CD4-positive, alpha-beta T cell treated with Interleukin-17A for 4 hours (primary cell): Measurements from ENCODE around the gene PPP2R2C.

Experiments used
- DNase-seq: peaks from one replicate; pipeline ENCODE4 v3.0.0-alpha.2; 2020; ENCODE audit warnings: mixed read lengths

Gene PPP2R2C

GRCh38 chr4:6393544-6394475 is 78.6 kb downstream of the PPP2R2C start:
- no peak for DNase-seq

- DNase-seq = no peak
Measured at GRCh38 chr4:6393066-6393465, 79.3 kb downstream of the PPP2R2C start.

DNA sequence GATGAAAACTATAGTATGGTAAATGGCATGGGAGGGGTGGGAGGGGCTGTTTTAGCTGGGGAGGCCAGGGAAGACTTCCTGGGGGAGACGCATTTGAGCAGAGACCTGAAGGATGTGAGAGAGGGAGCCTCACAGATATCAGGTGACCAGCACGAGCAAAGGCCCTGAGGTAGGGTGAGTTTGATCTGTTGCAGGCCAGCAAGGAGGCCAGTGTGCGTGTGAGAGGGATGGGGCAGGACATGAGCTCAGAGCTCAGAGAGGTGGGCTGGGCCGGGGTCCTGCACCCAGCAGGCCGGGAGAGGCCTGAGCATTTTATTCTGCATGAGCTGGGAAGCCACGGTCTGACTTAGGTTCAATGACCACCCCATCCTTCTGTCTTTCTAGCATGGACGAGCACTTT is 80.0 kb downstream of the PPP2R2C start:
- DNase-seq = no peak

GRCh38 chr4:6391852-6392188 is 80.6 kb downstream of the PPP2R2C start:
- no peak for DNase-seq

DNA sequence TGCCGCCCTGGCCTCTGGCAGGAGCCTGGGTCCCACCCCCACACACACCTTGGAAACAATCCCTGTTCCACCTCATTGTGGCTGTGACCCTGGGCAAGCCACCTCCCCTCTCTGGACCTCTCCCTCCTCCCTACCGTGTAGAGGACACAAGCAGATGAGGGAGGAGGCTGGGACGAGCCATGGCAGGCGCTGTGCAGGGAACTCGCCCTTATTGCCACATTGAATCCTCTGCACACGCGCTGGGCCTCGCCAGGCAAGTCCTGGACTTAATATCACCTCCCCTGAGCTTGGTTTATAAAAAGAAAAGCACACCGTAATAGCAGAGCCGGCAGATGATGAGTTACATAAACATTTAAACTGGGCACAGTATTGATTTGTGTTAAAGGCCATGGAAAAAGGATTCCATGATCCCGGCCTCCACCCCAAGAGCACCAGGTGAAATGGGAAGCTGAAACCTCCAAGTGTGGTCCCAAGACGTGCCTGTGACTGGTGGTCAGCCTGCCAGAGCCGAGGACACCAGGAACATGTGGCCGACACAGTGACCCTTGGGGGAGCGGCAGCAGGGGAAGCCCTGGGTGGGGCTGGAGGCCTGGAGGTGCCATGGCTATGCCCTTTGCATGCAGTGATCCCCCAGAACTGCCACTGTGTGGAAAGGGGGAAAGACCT is 81.1 kb downstream of the PPP2R2C start:
- DNase-seq = no peak

DNA sequence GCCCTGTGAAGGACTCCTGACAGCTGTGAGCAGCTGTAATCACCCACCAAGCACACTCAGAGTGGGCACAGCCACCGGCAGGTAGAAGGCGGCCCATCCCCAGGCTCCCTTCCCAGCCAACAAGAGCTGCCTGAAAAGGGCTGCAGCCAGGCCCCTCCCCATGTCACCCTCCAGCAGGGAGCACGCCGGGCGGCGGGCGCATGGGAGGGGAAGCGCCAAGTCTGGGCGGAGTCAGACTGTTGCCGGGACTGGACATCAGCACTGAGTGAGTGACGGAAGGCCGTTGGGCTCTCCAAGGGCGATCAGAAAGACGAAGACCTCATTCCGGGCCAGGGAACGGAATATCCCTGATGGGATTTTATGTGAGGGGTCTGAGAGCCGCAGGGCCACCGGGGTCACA is 82.1 kb downstream of the PPP2R2C start:
- no peak for DNase-seq

DNA sequence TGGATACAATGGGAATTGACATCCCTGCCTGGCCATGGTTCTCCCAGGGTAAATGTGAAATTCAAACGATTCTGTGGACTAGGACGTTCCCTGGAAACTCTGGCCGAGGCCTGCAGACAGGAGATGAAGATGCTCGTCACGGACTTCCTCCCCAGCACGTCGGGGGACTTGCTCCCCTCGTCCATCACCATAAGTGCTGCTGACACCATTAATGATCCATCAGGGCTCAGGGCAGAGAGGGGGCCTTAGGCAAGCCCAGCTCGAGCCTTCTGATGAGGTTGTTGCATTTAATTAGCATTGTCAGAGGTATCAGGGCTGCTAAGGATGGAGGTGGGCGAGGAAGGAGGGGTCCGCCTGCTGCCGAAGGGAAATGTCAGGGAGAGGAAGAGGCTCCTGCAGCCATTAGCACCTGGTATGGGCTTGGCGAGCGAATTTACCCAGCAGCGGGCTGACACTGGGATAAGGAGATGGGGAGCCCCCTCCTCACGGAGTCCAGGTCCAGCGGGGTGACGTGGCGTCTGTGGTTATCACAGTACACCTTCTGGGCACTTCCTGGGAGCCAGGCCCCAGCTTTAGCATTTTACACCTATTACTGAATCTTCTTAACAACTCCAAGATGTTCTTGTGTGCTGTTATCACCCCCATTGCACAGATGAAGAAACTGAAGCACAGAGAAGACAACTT is 83.1 kb downstream of the PPP2R2C start:
- DNase-seq = no peak

GRCh38 chr4:6388713-6389112 is 83.7 kb downstream of the PPP2R2C start:
- no peak for DNase-seq

- no peak for DNase-seq
Measured at GRCh38 chr4:6387946-6388345, 84.5 kb downstream of the PPP2R2C start.

GRCh38 chr4:6386091-6386490 is 86.3 kb downstream of the PPP2R2C start:
- no peak for DNase-seq

GRCh38 chr4:6385288-6385687 is 87.1 kb downstream of the PPP2R2C start:
- no peak for DNase-seq

GRCh38 chr4:6384541-6384940 is 87.9 kb downstream of the PPP2R2C start:
- no peak for DNase-seq

- no peak for DNase-seq
Measured at GRCh38 chr4:6383929-6384328, 88.5 kb downstream of the PPP2R2C start.

DNA sequence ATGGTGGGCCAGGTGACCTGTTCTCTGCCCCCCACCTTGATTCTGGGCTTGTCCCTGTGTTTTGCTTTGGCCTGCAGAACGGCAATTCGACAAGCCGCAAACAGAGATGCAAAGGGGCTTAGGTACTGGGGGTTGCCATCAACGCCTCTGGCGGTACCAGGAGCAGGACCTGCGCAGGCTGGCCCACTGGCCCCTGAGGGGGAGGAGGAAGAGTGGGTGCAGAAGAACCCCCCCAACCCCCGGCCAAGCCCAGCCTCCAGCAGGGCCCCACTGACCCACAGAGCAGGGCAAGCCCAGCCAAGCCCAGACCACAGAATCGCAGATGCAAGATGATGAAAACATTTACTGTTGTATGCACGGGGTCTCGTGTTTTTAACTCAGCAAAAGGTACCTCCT is 89.4 kb downstream of the PPP2R2C start:
- DNase-seq = no peak

GRCh38 chr4:6381571-6382123 is 90.8 kb downstream of the PPP2R2C start:
- DNase-seq = no peak

GRCh38 chr4:6380746-6381410 is 91.5 kb downstream of the PPP2R2C start:
- DNase-seq = no peak

GRCh38 chr4:6379767-6380745 is 92.4 kb downstream of the PPP2R2C start:
- no peak for DNase-seq

DNA sequence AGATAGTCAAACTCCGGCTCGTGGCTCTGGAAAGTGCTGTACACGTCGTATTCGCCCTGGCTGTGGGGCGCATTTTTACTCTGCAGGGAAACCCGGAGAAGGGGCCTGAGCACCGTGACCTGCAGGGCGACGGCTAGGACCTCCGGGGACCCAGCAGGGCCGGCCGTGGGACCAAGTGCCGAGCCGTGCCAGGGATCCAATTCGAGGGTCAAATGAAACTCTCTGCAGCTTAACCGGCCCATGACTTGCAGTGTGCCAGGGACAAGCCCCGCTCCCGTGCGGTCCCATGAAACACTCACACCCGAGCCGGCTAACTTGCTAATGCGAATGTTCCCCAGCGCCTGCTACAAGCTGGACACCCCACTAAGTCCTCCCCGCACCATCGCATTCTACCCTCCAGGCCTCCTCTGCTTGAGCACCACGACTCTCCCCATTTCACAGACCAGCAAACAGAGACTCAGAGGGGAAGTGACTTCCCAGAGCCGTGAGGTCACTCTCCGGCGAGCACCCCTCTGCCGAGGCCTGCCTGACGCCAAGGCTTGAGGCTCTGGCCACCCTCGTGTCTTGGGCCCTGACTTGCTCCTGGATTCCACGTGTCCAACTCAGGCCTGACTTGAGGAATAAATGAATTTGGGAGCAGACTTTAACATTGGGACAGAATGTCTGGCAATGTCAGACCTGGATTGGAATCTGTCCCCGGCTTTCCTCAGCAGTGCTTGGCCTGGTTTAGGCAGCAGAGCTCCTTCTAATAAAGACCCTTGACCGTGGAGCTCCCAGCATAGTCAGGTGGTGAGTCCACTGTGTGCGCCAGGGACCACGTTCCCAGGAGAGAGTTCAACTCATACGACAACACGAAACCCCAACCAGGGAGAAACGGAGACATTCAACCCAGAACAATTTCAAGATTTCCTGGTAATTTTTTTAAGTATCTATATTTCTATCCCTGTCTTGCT is 93.6 kb downstream of the PPP2R2C start:
- no peak for DNase-seq

GRCh38 chr4:6377626-6378492 is 94.6 kb downstream of the PPP2R2C start:
- DNase-seq = no peak
